GM21381 (cell line): ENCODE measurements around the gene CHERP.
A peak's percentile ranks its signal among the peaks of the same experiment; 100 is the strongest.
"Not testable (repeated sequence)": the region's sequence is repeated elsewhere in the genome, so short reads cannot be mapped to it uniquely, and the experiment has no call there.

ENCODE experiments used
- ATAC-seq: cut with Tn5 transposase; IDR thresholded peaks from one replicate; pipeline ENCODE4 v1.9.1; 2021; ENCODE audit warnings: mild to moderate bottlenecking, moderate library complexity; ENCODE audit not compliant: unreplicated experiment

CHERP gene

DNA sequence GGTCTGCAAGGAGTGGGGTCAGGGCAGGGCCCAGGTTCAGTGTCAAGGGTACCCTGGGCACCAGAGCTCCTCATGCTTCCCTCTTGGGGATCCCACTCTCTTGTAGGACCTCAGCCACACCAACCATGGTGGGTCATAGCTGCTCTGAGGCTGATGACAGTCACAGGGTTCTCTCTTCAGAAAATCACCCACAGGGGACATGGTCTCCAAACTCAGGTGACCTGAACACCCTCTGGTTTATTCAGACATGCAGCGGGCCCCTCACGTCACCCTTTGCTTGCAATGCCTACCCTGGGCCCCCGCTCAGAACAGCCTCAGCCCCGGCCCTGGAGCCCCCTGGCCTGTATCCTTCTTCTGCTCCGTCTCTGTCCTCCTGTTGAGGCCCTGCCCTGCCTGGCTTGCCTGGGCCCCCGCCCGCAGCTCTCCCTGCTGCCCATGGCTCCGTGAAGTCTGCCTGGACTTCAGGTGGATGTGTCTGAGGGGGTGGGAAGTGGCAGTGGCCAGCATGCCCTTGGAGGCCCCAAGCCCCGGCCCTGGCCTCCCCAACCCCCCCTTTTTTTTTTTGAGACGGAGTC is 20.4 kb downstream of the CHERP start:
- no peak for ATAC-seq

DNA sequence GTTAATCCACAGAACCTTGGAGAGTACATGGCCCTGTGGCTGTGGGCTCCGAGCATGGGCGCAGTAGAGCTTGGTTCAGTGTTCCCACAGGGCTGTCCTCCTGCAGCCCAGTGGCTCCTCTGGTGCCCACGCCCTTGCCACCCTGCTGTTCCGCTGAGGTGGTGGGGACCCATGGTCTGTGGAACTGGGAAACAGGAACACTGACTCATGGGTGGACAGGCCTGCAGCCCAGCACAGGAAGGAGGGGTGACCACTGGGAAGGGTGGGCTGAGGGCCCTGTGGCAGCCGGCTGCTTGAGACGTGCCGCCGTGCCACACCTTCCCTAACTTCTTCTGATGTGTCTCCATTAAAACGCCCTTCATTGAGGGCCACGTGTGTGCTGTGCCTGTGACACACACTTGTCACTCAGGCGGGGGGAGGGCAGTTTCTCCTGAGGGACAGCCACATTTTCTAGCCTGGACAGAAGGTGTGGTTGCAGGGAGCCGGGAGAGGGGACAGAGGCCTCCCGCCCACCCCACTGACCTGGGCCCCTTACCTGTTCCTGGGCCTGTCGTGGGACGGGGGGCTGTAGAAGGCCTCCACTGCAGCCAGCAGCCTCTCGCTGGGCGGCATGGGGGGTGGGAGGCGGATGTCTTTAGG is 21.1 kb downstream of the CHERP start:
- no peak for ATAC-seq

DNA sequence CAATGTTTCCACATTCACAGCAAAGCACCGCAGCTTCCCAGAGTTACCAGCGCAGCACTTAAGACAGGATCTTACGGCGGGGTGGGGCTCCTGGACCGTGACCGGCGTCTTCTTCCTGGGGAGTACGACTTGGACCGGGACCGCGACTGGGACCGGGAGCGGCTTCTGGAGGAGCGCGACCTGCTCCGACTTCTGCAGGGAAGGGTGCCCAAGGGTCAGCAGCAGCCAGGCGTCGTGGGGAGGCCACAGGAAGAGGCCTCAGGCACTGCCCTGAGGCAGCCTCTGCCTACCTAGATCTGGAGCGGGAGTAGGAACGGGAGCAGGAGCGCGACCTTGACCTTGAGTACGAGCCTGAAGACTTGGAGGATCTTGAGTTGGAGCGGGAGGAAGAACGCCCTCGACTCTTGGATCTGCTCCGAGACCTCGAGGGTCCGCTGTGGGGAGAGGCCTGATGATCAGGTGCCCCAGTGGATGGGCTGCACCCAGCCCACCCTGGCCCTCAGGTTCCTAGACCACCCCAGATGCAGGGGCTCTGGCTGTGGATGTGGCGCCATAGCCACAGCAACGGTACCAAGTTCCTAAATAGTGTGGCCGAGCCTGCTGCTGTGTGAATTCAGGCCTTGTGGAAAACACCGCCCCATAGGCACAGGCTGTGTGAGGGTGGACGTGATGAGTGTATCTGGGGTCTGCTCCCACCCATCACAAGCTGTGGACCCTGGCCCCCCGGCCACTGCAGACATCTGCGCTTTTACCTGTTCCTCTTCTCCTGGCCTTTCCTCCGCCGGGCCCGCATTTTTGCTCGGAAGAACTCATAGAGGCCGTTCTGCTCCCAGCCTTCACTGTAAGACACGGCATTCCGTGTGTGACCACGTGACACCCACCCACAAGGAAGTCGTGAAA is 21.9 kb downstream of the CHERP start:
- ATAC-seq, result no peak

DNA sequence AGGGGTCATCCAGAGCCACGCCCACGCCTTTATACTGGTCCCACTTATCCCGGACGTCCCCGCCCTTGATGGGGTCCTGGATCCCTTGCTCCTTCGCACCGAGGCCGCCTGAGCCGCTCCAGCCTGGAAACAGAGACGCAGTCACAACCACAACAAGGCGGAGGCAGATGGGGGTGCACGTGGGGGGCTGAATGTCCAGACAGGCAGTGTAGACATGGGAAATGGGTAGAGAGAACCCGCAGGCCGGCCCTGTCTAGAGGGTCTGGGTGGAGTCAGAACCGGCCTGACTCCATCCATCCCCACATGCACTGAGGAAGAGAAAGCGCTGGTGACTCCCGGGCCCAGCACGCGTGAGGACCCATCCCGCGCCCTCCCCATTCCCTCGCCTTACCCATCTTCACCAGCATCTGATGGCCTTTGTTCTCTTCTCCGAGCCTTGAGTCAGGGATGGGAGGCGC is 23.0 kb downstream of the CHERP start:
- ATAC-seq, result no peak

DNA sequence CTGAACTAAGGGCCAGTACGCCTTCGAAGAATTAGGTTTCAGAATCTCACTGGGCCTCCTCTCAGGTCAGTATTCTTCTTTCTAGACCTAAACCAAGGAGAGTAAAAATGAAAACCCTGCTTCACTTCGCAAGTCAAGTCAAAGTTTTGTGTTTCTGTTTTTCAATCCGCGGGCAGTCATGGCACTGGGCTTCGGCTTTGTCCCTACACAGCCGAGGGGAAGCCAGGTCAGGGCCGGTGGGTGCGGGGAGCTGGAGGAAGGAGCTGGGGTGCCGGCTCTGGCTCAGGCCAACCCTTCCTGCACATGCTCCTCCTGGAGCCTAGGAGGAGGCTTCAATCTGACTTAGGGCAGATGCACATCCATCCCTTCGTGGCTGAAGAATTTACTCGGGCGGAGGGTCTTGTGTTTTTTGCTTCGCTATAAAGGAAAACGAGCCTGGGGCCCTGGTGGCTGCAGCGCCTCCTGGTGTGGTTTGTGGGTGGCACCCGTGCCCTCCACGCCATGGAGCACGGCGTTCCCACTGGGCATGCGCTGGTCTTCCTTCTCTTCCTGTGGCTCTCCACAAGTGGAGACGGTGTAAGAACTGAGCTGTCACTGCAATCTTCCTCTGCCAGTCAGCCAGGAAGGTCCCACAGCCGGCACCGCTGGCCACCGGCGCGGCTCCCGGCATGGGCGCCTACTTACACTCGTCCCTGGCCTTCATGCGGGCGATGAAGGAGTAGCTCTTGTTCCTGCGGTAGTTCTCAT is 23.6 kb downstream of the CHERP start:
- no peak for ATAC-seq

DNA sequence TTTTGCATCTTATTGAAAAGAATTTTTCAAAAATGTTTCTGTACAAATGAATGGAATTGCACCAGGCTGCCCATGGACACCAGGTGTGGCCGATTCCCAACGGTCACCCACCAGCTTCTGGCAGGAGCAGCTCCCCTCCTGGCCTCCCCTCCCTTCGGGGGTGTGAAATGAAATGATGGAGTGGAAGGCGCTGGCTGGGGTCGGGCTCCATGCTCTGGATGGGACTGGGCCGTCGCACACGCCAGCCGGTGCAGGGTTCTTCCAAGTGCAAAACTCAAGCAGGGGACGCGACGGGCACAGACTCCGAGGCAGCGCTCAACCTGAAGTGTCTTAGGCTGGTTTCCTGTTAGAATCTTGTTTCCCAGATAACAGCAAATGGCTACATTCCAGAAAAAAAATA is 24.2 kb downstream of the CHERP start:
- no peak for ATAC-seq

DNA sequence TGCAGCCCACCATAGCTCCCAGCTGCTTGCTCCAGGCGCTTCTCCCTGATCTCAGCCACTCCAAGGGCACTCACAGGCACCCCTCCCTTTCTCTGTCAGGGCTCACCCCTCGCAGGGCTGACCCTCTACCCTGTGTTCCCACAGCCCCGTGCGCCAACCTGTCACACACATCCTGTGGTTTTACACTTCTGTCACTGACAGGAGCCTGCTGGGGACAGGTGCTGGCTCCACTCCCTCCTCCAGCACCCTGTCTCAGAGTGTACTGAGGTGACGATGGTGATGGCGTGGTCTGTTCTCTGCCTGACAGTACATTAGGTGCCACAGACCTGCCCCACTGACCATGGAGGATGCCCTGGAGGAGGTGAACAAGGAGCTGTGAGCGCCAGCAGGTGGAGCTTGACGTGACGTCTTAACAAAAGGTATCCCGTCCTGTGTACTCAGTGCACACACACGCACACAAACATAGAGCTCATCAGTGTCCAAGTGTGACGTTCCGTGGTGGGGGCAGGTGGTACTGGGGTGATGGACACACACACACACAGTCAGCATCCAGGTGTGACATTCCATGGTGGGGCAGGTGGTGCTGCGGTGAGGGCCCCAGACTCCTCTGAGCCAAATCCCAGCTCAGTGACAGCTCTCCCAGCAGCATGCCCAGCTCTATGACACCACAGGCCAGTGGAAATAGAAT is 25.2 kb downstream of the CHERP start:
- ATAC-seq, result no peak

DNA sequence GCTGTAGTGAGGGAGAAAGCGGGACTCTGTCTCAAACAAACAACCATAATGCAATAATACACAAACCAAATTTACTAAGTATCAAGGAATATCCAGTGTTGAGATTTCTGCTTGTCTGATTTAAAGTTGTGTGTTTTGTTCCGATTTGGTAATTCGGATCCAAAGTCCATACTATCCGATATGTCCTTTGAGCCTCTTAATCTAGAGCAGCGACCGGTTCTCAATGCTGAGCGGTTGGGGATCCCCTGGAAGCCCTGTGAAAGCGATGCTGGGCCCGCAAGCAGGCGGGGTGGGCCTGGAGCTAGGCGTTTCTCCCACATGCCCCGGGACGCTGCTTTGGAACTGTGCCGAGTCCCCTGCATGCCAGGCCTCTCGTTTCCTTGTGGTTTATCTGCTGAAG is 25.9 kb downstream of the CHERP start:
- no peak for ATAC-seq

DNA sequence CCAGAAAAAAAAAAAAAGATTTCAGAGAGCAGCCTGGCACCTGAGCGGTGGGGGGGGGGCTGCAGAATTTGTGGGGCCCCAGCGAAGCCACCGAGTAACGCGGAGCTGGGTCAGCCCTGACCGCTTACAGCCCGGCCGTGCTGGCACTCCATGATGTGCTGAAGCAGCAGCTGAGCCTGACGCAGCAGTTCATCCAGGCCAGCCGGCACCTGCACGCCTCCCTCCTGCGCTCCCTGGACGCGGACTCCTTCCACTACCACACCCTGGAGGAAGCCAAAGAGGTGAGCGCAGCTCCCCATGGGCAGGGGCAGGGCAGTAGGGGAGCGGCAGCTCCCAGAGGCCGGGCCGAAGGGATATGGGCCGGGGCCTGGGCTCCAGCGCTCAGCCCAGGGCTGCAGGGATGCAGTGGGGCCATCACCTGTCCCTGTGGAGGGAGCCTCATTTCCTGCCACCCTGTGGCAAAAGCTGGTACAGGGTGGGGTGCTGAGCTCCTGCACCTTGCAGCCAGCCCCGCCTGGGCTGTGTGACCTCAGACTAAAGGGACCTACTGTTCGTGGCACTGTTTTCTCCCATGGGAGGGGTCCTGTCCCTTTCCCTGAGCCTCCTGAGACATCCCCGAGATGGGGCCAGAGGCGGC is 27.7 kb downstream of the CHERP start:
- ATAC-seq, result no peak

DNA sequence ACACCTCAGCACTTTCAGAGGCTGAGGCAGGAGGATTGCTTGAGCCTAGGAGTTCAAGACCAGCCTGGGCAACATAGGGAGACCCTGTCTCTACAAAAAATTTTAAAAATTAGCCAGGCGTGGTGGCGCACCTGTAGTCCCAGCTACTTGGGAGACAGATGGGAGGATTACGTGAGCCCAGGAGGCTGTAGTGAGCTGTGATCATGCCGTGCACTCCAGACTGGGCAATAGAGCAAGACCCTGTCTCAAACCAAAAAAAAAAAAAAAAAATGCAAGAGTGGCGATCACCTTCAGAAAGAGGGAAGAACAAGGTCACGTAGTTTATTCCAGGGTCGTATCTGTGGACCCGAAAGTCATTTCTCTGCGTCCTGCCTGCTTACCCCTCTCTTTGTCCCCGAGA is 29.6 kb downstream of the CHERP start:
- not testable (repeated sequence) for ATAC-seq

DNA sequence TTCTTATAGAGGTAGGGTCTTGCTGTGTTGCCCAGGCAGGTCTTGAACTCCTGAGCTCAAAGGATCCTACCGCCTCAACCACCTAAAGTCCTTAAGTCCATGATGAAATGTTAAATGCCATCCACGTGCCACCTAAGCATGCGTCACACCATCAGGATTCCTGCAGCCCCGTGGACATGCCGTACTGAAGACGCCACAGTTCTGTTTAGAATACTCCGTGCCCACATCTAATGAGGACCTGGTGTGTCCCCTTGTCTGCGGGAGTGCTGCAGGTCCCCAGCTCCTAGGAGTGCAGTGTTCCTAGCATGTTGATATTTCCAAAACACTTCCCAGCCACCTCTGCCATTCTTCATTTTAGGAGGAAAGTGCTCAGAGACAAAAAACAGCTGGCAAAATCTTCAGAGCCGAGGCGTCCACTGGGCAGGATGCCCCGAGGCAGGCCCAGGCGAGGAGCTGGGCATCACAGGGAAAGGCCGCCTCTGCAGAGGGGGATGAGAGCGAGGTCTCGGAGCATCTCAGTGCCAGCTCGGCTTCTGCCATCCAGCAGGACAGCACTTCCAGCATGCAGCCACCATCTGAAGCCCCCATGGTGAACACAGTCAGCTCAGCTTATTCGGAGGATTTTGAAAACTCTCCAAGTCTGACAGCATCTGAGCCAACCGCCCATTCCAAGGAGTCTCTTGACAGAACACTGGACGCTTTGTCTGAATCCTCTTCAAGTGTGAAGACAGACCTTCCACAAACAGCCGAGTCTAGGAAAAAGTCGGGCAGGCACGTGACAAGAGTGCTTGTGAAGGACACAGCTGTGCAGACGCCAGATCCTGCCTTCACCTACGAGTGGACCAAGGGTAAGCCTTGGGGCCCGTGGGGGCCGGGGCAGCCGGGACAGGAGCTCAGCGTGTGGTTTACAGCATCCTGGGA is 32.8 kb downstream of the CHERP start:
- no peak for ATAC-seq

DNA sequence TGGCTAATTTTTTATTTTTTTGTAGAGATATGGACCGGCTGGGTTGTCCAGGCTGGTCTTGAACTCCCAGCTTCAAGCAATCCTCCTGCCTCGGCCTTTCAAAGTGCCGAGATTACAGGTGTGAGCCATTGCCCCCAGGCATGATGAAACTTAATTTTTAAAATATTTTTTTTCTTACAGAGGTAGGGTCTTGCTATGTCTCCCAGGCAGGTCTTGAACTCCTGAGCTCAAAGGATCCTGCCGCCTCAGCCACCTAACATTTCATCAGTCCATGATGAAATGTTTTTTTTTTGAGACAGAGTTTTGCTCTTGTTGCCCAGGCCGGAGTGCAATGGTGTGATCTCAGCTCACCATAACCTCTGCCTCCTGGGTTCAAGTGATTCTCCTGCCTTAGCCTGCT is 33.7 kb downstream of the CHERP start:
- no peak for ATAC-seq

DNA sequence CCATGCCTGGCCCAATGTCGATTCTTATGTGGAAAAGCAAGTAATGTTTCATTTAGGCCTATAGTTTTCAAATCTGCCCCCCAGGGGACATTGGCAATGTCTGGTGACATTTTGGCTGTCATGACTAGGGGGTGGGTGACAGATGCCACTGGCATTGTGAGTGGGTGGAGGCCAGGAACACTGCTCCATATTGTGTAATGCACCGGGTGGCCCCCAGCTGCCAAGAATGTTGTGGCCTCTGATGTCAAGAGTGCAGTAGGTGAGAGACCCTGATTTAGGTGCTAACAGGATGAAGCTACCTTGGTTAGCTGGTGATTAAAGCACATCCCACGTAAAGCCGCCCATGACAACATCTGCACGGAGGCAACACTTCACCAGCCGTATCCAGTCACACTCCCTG is 35.3 kb downstream of the CHERP start:
- ATAC-seq, result no peak

DNA sequence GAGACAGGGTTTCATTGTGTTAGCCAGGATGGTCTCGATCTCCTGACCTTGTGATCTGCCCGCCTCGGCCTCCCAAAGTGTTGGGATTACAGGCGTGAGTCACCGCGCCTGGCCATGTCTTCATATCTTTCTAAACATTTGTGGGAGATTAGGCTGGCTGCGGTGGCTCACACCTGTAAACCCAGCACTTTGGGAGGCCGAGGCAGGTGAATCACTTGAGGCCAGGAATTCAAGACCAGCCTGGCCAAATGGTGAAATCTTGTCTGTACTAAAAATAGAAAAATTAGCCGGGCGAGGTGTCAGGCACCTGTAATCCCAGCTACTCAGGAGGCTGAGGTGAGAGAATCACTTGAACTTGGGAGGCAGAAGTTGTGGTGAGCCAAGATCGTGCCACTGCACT is 36.1 kb downstream of the CHERP start:
- ATAC-seq, result not testable (repeated sequence)

DNA sequence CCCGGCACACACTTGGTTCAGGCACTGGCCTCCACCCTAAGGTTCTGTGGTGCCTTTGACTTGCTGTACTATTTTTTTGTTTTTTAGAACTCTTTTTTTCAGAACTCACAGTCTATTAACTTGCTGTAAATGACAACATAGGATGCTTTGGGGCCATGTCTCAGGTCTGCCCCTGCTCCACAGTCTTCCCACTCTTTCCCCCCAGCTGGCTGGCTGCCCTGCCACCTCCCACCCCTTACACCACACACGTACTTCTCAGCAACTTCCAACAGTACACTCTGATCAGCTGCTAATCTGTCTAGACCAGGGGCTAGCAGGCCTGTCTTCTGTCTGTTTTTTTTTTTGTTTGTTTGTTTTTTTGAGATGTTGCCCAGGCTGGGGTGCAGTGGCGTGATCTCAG is 38.0 kb downstream of the CHERP start:
- no peak for ATAC-seq

DNA sequence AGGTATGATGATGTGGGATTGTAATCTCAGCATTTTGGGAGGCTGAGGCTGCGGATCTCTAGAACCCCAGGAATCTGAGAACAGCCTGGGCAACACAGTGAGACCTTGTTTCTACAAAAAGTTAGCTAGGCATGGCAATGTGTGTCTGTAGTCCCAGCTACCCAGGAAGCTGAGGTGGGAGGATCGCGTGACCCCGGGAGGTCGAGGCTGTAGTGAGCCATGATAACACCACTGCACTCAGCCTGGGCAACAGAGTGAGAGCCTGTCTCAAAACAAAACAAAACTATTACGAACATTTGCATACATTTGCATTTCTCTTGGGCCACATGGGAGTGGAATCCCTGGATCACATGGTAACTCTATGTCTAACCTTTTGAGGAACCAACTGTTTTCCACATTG is 44.4 kb downstream of the CHERP start:
- no peak for ATAC-seq

DNA sequence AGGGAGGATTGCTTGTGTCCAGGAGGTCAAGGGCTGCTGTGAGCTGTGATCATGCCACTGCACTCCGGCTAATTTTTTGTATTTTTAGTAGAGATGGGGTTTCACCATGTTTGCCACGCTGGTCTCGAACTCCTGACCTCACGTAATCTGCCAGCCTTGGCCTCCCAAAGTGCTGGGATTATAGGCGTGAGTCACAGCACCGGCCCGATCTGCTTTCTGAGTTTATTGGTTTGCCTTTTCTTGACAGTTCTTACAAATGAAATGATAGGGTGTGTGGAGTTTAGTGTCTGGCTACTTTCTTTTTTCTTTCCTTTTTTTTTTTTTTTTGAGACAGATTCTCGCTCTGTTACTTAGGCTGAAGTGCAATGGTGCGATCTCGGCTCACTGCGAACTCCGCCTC is 45.2 kb downstream of the CHERP start:
- ATAC-seq, result no peak

DNA sequence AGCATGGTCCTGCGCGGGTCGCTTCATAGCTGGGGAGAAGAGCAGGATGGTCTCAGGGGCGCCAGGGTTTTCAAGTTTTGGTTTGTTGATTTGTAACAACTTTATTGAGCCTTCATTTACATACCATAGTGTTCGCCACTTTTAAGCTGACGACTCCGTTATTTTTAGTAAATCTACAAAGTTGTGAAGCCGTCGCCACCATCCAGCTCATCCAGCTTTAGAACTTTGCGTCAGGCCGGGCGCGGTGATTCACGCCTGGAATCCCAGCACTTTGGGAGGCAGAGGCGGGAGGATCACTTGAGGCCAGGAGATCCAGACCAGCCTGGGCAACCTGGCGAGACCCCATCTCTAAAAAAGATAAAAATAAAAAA is 45.6 kb downstream of the CHERP start:
- ATAC-seq, result no peak

DNA sequence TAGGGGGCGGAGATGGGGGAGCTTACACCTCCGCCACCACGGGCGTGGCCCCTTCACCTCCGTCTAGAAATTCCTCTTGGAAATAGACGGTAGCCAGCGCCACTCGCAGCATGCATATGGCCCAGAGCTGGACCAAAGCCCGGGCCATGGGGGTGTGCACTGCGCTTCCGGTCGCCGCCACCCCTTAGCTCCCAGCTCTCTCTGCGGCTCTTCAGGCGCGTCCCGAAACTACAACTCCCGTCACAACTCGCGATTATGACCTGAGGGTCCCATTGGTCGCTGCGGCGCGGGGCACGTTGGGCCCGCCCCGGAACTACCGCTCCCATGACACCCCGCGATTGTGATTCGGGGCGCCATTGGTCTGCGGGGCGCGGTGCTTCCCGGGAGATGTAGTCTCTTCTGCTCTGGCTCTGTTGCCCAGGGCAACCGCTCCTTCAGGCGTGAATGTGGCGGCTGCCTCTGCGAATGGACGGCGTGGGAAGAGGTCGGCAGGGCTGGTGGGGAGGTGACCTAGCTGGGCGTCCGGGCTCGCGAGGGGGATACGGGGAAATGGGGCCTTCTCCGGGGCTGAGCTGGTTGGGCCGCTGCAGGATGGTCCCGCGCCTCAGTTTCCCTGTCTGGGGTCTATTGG is 46.1 kb downstream of the CHERP start, which contains the start of the genes C19orf44 and CALR3:
C19orf44 (plus strand) TSS at position 413 of the 631 bp plus-strand sequence. CDS start 4,399 bp downstream, outside the sequence.
CALR3 (minus strand) TSS at position 186 of the 631 bp plus-strand sequence; CDS start at position 148, 38 bp downstream.
- ATAC-seq, result peak; percentile 98
